ENCODE results near the gene DYNC2LI1.

DYNC2LI1 gene

DNA sequence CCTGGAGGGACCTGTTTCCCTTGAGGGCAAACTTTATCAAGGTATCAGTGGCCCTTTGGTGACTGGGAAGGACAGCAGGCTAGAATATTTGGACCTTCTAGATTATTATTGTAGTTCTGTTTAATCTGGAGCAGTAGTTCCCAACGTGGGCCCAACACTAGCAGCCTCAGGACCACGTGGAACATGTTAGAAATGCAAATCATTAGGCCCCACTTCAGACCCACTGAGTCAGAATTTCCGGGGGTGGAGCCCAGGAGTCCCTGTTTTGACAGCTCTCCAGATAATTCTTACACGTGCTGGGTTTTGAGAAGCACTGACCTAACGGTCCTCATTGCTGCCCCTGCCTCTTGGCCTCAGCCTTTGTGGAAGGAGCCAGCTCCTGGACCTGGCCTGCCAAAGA is 25.5 kb upstream of the DYNC2LI1 start:
- TF ChIP-seq, protein P1, sequence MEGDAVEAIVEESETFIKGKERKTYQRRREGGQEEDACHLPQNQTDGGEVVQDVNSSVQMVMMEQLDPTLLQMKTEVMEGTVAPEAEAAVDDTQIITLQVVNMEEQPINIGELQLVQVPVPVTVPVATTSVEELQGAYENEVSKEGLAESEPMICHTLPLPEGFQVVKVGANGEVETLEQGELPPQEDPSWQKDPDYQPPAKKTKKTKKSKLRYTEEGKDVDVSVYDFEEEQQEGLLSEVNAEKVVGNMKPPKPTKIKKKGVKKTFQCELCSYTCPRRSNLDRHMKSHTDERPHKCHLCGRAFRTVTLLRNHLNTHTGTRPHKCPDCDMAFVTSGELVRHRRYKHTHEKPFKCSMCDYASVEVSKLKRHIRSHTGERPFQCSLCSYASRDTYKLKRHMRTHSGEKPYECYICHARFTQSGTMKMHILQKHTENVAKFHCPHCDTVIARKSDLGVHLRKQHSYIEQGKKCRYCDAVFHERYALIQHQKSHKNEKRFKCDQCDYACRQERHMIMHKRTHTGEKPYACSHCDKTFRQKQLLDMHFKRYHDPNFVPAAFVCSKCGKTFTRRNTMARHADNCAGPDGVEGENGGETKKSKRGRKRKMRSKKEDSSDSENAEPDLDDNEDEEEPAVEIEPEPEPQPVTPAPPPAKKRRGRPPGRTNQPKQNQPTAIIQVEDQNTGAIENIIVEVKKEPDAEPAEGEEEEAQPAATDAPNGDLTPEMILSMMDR (IDR thresholded peaks at IDR 0.05; ENCODE audit: control insufficient read depth, extremely low read depth, insufficient read depth), result no peak
- DNase-seq (ENCODE audit: low read depth), result no peak
- no peak overlapping the region for H3K4me3 ChIP-seq (ENCODE audit: low read depth, low read length)

DNA sequence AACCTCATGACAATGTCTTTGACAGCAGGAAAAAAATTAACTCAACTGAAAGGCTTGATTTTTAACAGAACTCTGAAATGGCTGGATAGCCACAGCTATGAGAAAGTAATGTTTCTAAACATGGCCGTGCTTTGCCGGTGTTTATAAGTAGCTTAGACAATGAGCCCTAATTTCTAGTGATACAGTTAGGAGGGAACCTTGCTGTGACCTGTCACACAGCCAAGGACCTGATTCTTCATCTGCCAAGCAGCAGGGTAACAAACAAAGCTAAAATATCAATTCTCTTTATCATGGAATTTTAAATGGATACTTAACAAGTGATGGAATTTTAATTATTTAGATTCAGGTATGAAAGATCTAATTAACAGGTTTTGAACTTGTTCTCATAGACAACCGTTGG is 24.3 kb upstream of the DYNC2LI1 start:
- no peak overlapping the region for H3K4me3 ChIP-seq (ENCODE audit: low read depth, low read length)
- TF ChIP-seq, protein P1 (IDR thresholded peaks at IDR 0.05; ENCODE audit: control insufficient read depth, extremely low read depth, insufficient read depth), result no peak
- no peak for DNase-seq (ENCODE audit: low read depth)

DNA sequence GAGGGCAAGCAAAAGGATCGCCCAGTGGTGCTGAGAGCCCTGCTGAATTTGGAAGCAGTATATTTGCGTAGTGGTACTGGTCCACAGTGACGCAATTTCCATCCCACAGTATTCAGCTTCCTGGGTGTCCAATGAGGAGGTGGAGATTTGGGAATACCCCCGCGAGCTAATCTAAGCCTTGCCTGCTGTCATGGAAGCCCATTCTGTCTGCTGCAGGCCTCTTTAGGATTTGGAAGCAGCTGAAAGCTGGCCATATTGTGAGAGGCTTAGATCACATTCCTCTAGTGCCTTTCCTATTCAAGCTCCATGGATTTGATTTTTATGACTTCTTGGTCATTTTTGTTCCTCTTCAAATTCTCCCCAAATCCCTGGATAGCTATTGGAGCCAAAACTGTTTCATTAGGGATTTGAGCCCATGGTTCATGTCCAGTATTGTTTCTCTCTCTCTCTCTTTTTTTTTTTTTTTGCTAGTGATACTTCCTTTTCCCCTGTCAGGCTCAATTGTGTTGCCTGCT is 22.3 kb upstream of the DYNC2LI1 start:
- H3K4me3 ChIP-seq (ENCODE audit: low read depth, low read length), result no peak overlapping the region
- DNase-seq (ENCODE audit: low read depth), result no peak
- TF ChIP-seq, protein P1 (IDR thresholded peaks at IDR 0.05; ENCODE audit: control insufficient read depth, extremely low read depth, insufficient read depth), result no peak

DNA sequence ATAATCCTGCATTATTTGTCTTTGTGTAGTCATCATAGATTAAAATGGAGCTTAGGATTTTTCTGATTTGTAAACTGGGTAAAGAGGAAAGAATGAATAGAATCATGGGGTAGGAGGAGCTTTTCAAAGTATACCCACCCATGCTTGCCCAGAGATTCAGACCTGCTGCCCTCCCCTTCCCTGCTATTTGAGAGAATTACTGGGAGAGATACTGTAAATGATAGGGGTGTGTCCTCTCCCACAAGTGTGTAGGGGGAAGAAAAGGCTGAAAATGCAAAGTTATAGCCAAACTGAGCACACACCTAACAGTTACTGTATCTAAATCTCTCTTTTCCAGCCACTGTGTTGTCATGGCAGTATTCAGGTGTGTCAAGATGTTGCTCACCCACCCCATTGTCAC is 21.5 kb upstream of the DYNC2LI1 start:
- H3K4me3 ChIP-seq (ENCODE audit: low read depth, low read length), result no peak overlapping the region
- DNase-seq (ENCODE audit: low read depth), result no peak
- TF ChIP-seq, protein P1 (IDR thresholded peaks at IDR 0.05; ENCODE audit: control insufficient read depth, extremely low read depth, insufficient read depth), result no peak

DNA sequence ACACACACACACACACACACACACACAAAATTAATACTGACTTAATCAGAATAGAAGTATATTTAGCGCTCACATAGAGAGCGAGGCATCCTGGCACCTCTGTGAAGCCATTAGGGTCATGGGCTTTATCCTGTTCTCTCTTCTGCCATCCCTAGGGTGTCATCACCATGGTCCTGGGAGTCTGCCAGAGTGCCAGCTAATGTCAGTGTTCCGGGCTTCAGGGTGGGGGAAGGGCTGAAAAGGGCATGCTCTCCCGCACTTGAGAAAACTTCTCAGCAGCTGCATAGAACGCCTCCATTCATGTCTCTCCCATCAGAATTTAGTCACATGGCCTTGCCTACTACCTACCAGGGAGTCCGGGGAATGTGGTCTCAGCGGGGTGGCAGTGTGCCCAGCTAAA is 19.7 kb upstream of the DYNC2LI1 start:
- no peak for DNase-seq (ENCODE audit: low read depth)
- no peak overlapping the region for H3K4me3 ChIP-seq (ENCODE audit: low read depth, low read length)
- TF ChIP-seq, protein P1 (IDR thresholded peaks at IDR 0.05; ENCODE audit: control insufficient read depth, extremely low read depth, insufficient read depth), result no peak

DNA sequence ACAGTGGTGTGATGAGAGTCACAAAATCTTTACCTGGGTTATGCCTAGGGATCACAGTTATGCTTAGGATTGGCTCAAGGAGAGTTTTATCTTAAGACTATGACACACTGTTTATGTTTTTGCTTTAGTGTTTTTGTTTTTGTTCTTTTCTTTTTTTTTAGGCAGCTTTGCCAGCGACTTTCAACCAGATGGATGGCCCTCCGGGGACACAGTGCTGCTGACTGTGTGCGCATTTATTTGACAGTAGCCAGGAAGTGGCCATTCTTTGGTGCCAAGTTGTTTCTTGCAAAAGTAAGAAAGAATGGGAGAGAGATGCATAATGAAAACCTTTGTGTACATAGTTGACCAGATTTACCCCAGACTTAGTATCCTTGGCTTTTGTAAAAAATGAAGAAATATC is 15.1 kb upstream of the DYNC2LI1 start:
- H3K4me3 ChIP-seq (ENCODE audit: low read depth, low read length), result no peak overlapping the region
- DNase-seq (ENCODE audit: low read depth), result no peak
- TF ChIP-seq, protein P1 (IDR thresholded peaks at IDR 0.05; ENCODE audit: control insufficient read depth, extremely low read depth, insufficient read depth), result no peak

DNA sequence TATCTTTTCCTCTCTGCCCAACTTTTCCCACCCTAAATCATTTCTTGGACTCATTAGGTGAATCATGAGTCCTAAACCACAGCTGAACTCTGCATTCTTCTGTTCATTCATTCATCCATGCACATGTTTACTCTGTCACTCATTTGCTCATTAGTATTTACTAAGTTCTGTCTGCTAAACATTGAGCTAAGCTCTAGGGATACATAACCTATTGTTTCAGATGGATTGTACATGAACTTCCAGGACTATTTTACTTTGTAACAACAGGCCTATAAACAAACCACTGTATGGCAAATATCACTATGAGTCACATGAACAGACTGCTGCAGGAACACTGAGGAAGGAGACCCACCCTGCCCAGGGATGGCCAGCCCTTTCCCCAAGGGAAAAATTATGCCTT is 14.6 kb upstream of the DYNC2LI1 start:
- DNase-seq (ENCODE audit: low read depth), result no peak
- no peak overlapping the region for H3K4me3 ChIP-seq (ENCODE audit: low read depth, low read length)
- TF ChIP-seq, protein P1 (IDR thresholded peaks at IDR 0.05; ENCODE audit: control insufficient read depth, extremely low read depth, insufficient read depth), result no peak

All from LNCaP clone FGC (cell line).